Heart left ventricle (tissue), 16 donors: ENCODE data around the gene CMPK2. TPM values are rescaled to one million over a fixed set of nuclear protein-coding genes. Genes with fewer than 3 reads are reported as not detected.

Experiments
- ATAC-seq, 4 donors: fragments of 200-7000 bp; cut with Tn5 transposase; one replicate each; pipeline ENCODE4 v1.9.1; 2020 to 2022; ENCODE audit warnings: moderate library complexity in 4 of 4, mild to moderate bottlenecking in 3 of 4, moderate number of reproducible peaks in 1 of 4
- DNase-seq, 5 donors: peaks; one replicate each; pipeline ENCODE4 v3.0.0-alpha.2; 2020
- H3K27ac ChIP-seq, 12 donors: fragments of 200-600 bp; sonication (generic) in 4 of 12; one replicate each; pipeline versions ENCODE4 v1.5.0 to v1.8.0; 2016 to 2022; ENCODE audit warnings: mild to moderate bottlenecking in 2 of 12
- H3K27me3 ChIP-seq, 9 donors: fragments of 200-600 bp; sonication (generic) in 2 of 9; one replicate each; pipeline versions ENCODE4 v1.5.1 to v1.8.0; 2016 to 2022; ENCODE audit warnings: mild to moderate bottlenecking in 3 of 9
- H3K36me3 ChIP-seq, 9 donors: fragments of 200-600 bp; sonication (generic) in 2 of 9; one replicate each; pipeline versions ENCODE4 v1.5.0 to v1.8.0; 2018 to 2022; ENCODE audit warnings: mild to moderate bottlenecking in 2 of 9
- H3K4me1 ChIP-seq, 12 donors: fragments of 200-600 bp; sonication (generic) in 4 of 12; one replicate each; pipeline versions ENCODE4 v1.5.0 to v1.8.0; 2016 to 2022; ENCODE audit warnings: mild to moderate bottlenecking in 3 of 12
- H3K4me3 ChIP-seq, 12 donors: fragments of 200-600 bp; sonication (generic) in 4 of 12; one replicate each; pipeline versions ENCODE4 v1.5.0 to v1.8.0; 2017 to 2022; ENCODE audit warnings: mild to moderate bottlenecking in 9 of 12, moderate library complexity in 4 of 12
- H3K9me3 ChIP-seq, 12 donors: fragments of 200-600 bp; sonication (generic) in 4 of 12; one replicate each; pipeline versions ENCODE4 v1.5.0 to v1.8.0; 2016 to 2022; ENCODE audit warnings: mild to moderate bottlenecking in 1 of 12
- POLR2A ChIP-seq, 2 donors: fragments of 450-650 bp; IDR thresholded peaks; one replicate each; pipeline ENCODE4 v1.6.1; 2017; ENCODE audit warnings: antibody characterized with exemption in 2 of 2, mild to moderate bottlenecking in 2 of 2, moderate library complexity in 2 of 2
- WGBS, 4 donors: extraction: QIAGEN DNeasy Blood & Tissue Kit in 2 of 4; methylation state at CpG; one replicate each; pipeline versions ENCODE4 v1.1.5 to v1.1.7; 2013 to 2018; 5-methylcytosine and 5-hydroxymethylcytosine counted together
- intact Hi-C, 10 donors: fragments of 100-400 bp; cut with DNase I; formaldehyde crosslinking; loops; one replicate each; pipeline versions ENCODE4 v1.11.1 to v1.14.2; 2022
- polyA plus RNA-seq, 2 donors: library from polyadenylated mRNA; stranded (reverse); fragments of 200-250 nt; gene quantifications; one replicate each; pipeline ENCODE4 v1.2.3, GENCODE V29; 2013
- total RNA-seq, 9 donors: library from RNA; depleted of rRNA in 2 of 9; stranded (reverse); fragments of >200 nt in 2 of 9; fragmentation: NEBNext Ultra II Directional in 3 of 9; extraction: Animal tissue kit (Norgen Biotek cat#: 25700) in 3 of 9; gene quantifications; one replicate each; pipeline versions ENCODE4 v1.1.0 to v1.2.4, GENCODE V29; 2016 to 2023
- TF ChIP-seq, protein P1 (sequence below), 12 donors: fragments of 200-600 bp; sonication (generic) in 4 of 12; IDR thresholded peaks; one replicate each; pipeline versions ENCODE4 v1.5.0 to v1.8.0; 2018 to 2022; ENCODE audit warnings: antibody characterized with exemption in 12 of 12, mild to moderate bottlenecking in 5 of 12
- donor health status: ischemic (EF 13 %, LVEDD 7.1; RV severe dilation, severe dysfunction).
- donor health status: healthy with polysubstance abuse.
- donor health status: DM: no; HTN: yes; CAD: no.
- donor health status: DM: no; HTN: no; CAD: no.
- donor health status: ischemic (EF 25% LVEDD 6.9; RV normal size, moderate dysfunction).
- donor health status: ischemic (EF 25% LVEDD 5.7; RV mildly dilated, moderate dysfunction).
- donor health status: healthy.
- donor health status: DM: yes; HTN: yes; CAD: no.
- donor health status: ischemic (EF 35%, LVEDD 5.7; RV mildly dilated, moderate dysfunction).
- donor health status: nonischemic (EF 11% LVEDD 7.7; RV severe dilation, severe dysfunction).
- donor health status: DM: yes; HTN: yes; CAD: no.
- donor health status: PGD.
- donor health status: ischemic (EF 29% LVEDD 5.4; RV normal size, mild dysfunction).
- donor health status: nonischemic (EF 23%, LVEDD 6.1; RV moderate dilation, normal function).

The CMPK2 gene
- total and polyA plus RNA-seq, 11 donors, result 2.0 to 33.2 (median 6.0) TPM

DNA sequence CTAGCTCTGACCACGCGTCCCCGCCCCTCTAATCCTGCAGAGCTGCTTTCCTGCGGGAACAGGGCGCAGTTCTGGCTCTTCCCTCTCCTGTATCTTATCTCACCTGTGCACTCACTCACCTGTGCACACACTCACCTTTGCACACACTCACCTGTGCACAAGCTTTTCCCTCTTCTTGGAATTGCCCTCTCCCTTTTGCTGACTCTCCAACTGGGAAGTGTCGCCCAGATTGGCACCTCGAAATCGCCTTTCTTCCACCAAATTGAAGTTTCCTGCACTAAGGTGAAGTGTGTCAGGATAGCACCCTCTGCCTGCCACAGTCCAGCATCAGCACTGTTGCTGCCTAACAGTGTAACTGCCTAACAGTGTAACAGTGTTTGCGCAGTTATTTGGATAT is 566 bp upstream of the CMPK2 start:
- H3K9me3 ChIP-seq, result no peaks in the 10 kb centered on the region
- intact Hi-C loops, result no loop called here
- H3K27ac ChIP-seq, result peak overlapping the region; percentile 27 to 93 (median 90)
- no peaks in the 10 kb centered on the region for H3K27me3 ChIP-seq
- WGBS, 4 donors, result 15 to 17% (median 16%) methylated on average over 9 of the region's 9 CpGs
- H3K4me1 ChIP-seq, result peaks cover 0 to 34% (median 24%) of the 10 kb centered on the region in 12 donors
- no peak for TF ChIP-seq POLR2A (IDR thresholded peaks at IDR 0.05)
- TF ChIP-seq, protein P1, sequence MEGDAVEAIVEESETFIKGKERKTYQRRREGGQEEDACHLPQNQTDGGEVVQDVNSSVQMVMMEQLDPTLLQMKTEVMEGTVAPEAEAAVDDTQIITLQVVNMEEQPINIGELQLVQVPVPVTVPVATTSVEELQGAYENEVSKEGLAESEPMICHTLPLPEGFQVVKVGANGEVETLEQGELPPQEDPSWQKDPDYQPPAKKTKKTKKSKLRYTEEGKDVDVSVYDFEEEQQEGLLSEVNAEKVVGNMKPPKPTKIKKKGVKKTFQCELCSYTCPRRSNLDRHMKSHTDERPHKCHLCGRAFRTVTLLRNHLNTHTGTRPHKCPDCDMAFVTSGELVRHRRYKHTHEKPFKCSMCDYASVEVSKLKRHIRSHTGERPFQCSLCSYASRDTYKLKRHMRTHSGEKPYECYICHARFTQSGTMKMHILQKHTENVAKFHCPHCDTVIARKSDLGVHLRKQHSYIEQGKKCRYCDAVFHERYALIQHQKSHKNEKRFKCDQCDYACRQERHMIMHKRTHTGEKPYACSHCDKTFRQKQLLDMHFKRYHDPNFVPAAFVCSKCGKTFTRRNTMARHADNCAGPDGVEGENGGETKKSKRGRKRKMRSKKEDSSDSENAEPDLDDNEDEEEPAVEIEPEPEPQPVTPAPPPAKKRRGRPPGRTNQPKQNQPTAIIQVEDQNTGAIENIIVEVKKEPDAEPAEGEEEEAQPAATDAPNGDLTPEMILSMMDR (IDR thresholded peaks at IDR 0.05), result peak in 11 of 12 donors; percentile 17 to 59 (median 31)
- peak in 3 of 4 donors; percentile 16 to 48 (median 43) for ATAC-seq
- H3K4me3 ChIP-seq, result peak overlapping the region; percentile 58 to 92 (median 80)
- no peak for DNase-seq
- peaks cover 0 to 22% (median 3%) of the 10 kb centered on the region in 9 donors for H3K36me3 ChIP-seq

DNA sequence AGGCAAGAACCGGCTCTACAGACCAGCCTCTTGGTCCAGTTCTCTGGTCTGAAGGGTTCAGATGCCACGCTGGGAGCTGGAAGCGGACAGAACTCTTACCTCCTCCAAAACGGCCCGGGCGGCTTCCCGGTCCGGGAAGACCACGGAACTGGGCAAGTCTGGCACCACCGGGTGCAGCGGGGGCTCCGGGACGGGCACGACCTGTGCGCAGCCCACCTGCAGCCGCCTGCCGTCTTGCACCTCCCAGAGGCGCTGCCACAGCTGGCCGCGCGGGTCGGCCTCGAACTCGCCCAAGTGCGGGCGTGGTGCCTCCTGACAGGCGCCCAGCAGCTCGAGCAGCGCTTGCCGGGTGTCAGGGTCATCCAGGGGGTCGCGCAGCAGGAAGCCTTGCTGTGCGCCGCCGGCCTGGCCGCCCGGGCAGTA is 773 bp downstream of the CMPK2 start:
- H3K4me1 ChIP-seq, result peaks cover 0 to 34% (median 24%) of the 10 kb centered on the region in 12 donors
- H3K4me3 ChIP-seq, result peak overlapping the region; percentile 58 to 92 (median 80)
- ATAC-seq (peak in 1 of 4 donors; percentile 22), DNase-seq (peak; percentile 20 to 80 (median 53))
- 6 to 23% (median 12%) methylated on average over 16 to 37 of the region's 37 CpGs for WGBS, 4 donors
- H3K27me3 ChIP-seq, result no peaks in the 10 kb centered on the region
- H3K36me3 ChIP-seq, result peaks cover 0 to 34% (median 10%) of the 10 kb centered on the region in 9 donors
- H3K27ac ChIP-seq, result peak overlapping the region; percentile 27 to 93 (median 90)
- H3K9me3 ChIP-seq, result peaks cover 0 to 9% (median 0%) of the 10 kb centered on the region in 12 donors
- TF ChIP-seq, protein P1 (IDR thresholded peaks at IDR 0.05), result no peak
- no peak for TF ChIP-seq POLR2A (IDR thresholded peaks at IDR 0.05)
- intact Hi-C loops, result no loop called here

DNA sequence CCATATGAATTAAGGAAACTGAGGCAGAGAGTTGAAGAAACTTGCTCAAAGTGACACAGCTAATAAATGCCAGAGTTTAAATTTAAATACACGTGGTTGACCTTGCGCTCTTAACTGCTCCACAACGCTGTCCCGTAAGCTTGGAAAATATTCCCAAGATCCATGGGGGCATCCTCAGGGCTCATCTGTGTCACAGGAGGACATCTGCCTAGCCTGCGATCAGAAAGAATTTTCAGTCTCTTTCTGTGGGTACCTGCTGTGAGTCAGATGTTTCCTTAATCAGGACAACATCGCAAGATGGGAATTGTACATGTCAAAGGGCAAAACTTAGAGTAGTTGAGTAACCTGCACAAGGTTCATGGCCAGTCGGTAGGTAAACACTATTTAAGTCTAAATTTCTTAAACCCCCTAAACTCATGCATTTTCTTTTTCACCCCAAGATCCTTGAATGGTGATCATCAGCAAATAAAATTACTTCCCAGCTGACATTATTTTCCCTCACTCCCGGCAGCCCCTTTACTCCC is 1.4 kb downstream of the CMPK2 start:
- Histone ChIP-seq H3K9me3 (peaks cover 0 to 16% (median 3%) of the 10 kb centered on the region in 12 donors), H3K27me3 (no peaks in the 10 kb centered on the region), H3K4me3 (peak overlapping the region; percentile 58 to 92 (median 80)), H3K36me3 (peaks cover 0 to 40% (median 12%) of the 10 kb centered on the region in 9 donors), H3K4me1 (peaks cover 0 to 34% (median 24%) of the 10 kb centered on the region in 12 donors), H3K27ac (peak overlapping the region in 11 of 12 donors; percentile 70 to 93 (median 91))
- TF ChIP-seq POLR2A (IDR thresholded peaks at IDR 0.05), result no peak
- TF ChIP-seq, protein P1 (IDR thresholded peaks at IDR 0.05), result no peak
- ATAC-seq (no peak), DNase-seq (no peak)
- intact Hi-C loops, result no loop called here
- 43 to 52% (median 46%) methylated on average over 8 of the region's 8 CpGs for WGBS, 4 donors

DNA sequence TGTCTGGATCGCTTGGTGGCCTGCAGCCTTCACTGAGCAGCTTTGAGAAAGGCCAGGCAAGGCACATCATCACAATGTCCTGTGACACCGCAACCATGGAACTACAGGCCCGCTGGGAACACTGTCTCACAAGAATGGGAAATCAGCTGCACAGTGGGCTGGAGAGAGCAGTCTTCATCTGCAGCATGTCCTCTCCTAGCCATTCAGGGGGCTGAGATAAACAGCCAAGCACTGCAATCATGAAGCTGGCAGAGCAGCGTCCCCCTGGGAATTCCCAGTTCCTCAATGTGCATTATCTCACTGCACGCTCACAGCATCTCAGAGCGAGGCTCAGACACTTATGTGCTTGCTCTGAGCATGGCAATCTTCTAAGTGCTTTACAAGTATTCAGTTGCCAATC is 1.9 kb downstream of the CMPK2 start:
- TF ChIP-seq POLR2A (IDR thresholded peaks at IDR 0.05), result no peak
- TF ChIP-seq, protein P1 (IDR thresholded peaks at IDR 0.05), result no peak

More for the DNA sequence above, 1.9 kb downstream of the CMPK2 start:
- DNase-seq (peak in 4 of 5 donors; percentile 31 to 68 (median 56)), ATAC-seq (peak; percentile 54 to 83 (median 73))
- intact Hi-C loops, result no loop called here
- peak overlapping the region in 9 of 12 donors; percentile 58 to 92 (median 87) for H3K4me3 ChIP-seq
- peaks cover 0 to 45% (median 14%) of the 10 kb centered on the region in 9 donors for H3K36me3 ChIP-seq
- peaks cover 0 to 34% (median 24%) of the 10 kb centered on the region in 12 donors for H3K4me1 ChIP-seq
- no peaks in the 10 kb centered on the region for H3K27me3 ChIP-seq
- H3K9me3 ChIP-seq, result peaks cover 0 to 21% (median 6%) of the 10 kb centered on the region in 12 donors
- 5 to 19% (median 12%) methylated on average over 5 to 6 of the region's 6 CpGs for WGBS, 4 donors
- H3K27ac ChIP-seq, result peak overlapping the region in 3 of 12 donors; percentile 77 to 92 (median 91)
